AG10803 (cell line): ENCODE data around the gene CYTIP.
"Not testable (repeated sequence)": the region's sequence is repeated elsewhere in the genome, so short reads cannot be mapped to it uniquely, and the experiment has no call there.

ENCODE experiments used
- DNase-seq: peaks from one replicate; pipeline ENCODE4 v3.0.0; 2010; ENCODE audit warnings: low read depth
- H3K4me3 ChIP-seq: 2 replicates; pipeline ENCODE4 v1.5.1; 2011; ENCODE audit warnings: mild to moderate bottlenecking, low read length, control low read depth
- CTCF ChIP-seq: conservative IDR thresholded peaks from 2 replicates; pipeline ENCODE4 v1.5.1; 2011; ENCODE audit warnings: mild to moderate bottlenecking, low read length, control low read depth, inconsistent platforms

CYTIP gene

DNA sequence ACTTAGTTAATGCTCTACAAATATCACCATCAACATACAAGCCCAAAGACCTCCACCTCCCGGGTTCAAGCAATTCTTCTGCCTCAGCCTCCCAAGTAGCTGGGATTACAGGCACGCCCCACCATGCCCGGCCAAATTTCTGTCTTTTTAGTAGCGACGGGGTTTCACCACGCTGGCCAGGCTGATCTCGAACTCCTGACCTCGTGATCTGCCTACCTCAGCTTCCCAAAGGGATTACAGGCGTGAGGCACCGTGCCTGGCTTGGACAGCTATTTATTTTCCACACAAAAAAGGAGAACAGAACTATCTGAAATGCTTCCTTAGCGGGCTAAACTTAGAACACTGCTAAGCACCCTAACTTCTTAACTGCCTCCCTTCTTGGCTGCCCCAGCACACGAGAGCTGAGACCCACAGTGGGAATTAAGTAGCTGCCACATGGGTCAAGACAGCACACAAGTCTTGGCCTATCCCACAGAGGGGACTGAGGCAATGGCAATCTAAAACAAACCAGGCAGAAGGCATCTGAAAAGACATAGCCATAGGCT is 24.8 kb downstream of the CYTIP start:
- no peak for DNase-seq
- H3K4me3 ChIP-seq: no peak overlapping the region
- TF ChIP-seq CTCF: no peak

DNA sequence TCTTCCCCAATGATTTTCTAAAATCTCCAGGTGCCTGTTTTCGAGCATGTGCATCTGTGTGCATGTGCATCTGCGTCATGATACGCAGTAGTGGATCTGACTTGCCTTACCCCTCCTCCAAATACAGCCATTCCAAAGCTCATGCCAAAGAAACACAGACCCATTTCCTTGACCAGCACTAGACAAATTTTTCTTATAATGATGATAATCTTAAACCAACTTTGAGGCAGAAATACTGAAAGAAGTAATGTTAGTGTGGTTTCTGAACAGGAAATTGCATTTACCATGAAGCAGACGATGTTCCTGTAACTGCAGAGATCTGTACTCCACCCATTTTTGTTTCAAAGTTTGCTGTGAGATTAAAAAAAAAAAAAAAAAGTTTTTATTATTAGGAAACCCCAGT is 25.6 kb downstream of the CYTIP start:
- no peak for TF ChIP-seq CTCF
- DNase-seq: no peak
- H3K4me3 ChIP-seq: no peak overlapping the region

DNA sequence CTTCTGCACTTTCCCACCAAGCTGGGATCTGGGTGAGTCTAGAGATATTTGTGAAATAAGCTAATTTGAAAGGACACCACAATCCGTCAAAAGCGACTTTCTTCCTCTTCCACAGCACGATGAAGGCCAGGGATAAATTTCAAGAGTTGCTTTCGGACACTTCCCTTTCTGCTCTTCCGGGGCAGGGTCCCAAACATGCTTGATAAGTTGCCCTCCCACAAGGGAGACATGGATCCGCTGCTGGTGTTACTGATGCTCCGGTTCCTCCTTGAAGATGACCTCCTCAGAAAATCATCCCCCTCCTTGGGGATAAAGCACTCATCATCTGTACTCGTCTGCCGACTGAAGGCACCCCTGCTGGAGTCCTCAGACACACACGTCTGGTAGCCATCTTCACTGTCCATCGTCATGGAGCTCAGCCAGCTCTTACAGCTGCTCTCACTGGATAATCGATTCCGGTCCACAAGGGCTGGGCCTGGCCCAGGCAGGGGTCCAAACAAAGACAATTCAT is 28.2 kb downstream of the CYTIP start:
- DNase-seq: no peak
- no peak overlapping the region for H3K4me3 ChIP-seq
- no peak for TF ChIP-seq CTCF

GRCh38 chr2:157414050-157414449 is 29.8 kb downstream of the CYTIP start:
- no peak for TF ChIP-seq CTCF
- no peak for DNase-seq
- H3K4me3 ChIP-seq: no peak overlapping the region

DNA sequence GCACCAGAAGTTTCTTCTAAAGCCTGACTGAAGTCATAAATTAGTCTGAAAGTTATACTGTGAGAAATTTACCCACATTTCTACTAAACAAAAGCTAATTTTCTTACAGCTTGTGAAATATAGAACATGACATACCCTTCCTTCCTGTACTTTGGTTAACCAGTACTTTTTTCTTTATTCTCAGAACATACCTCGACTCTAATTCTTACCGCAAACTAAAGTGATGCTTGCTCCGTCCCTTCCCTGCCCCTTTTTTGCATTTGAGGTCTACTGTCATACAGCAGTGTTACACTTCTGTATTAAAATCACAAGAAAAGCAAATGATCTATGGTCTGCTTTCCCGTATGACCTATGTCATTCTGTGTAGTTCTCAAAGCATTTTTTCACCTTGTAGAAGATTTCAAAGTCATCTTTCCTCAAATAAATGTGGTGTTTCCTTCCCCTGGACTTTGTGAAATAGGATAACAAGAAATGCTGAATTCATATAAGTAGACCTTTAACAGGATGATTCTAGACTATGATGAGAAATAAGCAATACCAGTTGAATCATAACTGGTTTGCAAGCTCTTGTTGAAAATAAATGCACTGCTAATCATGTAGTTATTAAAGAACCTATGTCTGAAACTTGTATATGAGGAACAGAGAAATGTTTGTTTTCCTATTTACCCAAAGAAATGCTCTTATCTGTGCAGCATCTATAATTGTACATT is 30.4 kb downstream of the CYTIP start:
- no peak for TF ChIP-seq CTCF
- no peak for DNase-seq
- no peak overlapping the region for H3K4me3 ChIP-seq

DNA sequence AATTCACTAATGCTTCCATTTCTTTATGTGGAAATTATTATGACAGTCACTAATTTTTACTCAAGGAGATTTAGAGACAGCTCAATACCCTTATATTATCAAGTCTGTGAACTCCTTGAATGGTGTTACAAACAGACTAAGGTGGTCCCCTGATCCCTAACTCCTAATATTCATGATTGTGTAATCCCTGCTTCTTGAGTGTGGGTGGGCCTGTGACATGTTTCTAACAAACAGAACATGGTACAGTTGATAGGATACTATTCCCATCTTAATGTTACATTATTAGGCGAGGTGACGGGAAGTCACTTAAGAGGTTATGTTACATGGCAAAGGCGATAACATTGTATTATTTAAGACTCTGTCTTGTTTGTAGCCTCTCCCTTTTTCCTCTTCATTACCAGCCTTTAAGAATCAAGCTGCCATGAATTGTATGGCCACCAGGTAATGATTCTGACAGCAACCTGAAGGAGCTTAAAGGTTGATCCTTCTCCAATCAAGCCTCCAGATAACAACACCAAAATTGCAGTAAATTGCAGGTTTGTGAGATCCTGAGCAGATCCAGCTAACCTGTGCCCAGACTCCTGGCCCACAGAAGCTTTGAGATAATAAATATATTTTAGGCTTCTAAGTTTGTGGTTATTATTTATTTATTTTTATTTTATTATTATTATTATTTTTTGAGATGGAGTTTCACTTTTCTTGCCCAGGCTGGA is 32.1 kb downstream of the CYTIP start:
- no peak overlapping the region for H3K4me3 ChIP-seq
- no peak for TF ChIP-seq CTCF

GRCh38 chr2:157405398-157405797 is 38.5 kb downstream of the CYTIP start:
- not testable (repeated sequence) for DNase-seq, H3K4me3 ChIP-seq

More for the DNA sequence above, 32.1 kb downstream of the CYTIP start:
- no peak for DNase-seq
